ENCODE data around the gene SLC25A51.
"Not testable (repeated sequence)": the region's sequence is repeated elsewhere in the genome, so short reads cannot be mapped to it uniquely, and the experiment has no call there.

Gene SLC25A51

DNA sequence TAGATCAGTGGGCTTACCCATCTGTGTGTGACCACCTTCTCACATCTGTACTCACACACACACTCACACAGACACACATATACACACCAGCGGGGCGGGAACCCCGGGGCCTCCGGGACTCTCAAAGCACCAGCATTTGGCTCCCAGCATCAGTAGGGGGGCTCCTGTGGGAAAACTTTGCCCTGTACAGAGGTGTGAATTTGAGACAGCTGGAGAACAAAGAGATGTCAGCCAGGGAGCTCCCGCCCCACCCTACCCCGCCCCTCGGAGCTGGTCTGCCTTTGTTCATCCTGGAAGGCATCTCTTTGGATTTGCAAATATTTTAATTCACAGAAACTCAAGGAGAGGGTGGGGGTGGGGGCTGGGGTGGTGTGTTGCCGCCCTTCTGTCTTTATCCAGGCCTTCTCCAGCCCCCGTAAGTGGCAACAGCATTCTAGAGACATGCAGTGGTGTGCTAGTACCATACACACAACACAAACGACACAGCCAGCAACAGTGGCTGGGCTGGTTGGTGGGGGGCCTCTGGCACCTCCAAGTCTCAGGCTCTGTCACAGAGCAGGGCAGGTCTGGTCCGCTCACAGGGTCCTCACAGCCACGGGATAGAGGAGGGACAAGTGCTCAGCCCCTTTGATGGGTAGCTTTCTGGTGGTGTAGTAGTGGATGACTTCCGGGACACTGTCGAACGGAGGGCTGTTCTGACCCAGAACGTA lies 15.5 kb upstream of the SLC25A51 start:
- DNase-seq, result no peak

DNA sequence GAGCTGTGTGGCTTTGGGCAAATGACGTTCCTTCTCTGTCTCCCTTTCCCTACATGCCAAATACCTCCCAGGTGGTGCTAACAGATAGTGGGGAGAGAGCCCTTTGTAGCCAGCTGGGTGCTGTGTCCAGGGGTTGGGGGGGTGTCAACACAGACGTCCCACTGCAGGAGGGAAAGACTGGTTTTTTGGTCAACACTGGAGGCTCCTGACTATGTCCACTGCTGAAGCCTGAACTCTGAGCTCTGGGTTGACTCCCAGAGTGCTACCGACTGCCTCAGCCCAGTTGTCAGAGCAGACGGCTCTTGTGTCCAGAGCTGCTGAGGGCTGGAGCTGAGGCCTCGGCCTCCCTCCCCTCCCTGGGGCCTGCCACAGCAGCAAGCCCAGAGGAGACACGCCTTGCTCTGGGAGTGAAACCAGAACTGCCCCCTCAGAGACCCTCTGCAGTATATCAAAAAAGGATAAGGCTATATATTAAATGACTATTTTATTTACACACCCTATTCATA lies 14.8 kb upstream of the SLC25A51 start:
- no peak for DNase-seq

DNA sequence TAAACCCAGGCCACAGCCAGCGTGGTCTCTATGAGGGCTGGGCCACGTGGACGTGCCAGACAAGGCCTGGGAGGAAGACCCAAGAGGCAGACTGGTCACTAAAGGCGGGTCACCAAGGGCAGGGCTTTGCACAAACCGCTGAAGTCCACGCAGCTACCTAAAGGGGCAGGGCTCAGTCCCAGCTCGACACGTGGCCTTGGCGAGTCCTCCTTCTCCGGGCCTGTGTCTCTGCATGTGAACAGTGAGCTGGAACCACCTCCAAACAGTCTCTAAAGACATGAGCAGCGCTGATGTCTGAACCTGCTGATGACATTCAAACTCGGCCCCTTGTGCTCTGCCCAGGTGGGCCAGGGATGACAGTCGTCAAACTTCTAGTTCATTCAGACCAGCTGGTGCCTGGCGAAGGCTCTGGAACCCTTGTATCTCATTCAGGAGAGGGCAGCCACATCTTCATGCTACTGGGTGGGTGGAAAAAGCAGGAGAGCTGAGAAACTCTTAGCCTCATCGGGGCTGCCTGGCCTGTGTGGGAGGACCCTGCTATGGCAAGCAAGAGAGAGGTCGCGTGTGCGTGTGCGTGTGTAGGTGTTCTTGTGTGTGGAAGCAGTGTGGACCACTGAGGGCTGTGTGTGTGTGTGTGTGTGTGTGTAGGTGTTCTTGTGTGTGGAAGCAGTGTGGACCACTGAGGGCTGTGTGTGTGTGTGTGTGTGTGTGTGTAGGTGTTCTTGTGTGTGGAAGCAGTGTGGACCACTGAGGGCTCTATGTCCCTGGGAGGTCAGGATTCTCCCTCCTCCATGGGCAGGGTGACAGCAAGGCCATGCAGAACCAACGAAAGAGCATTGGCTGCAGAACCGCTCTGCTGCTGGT lies 14.1 kb upstream of the SLC25A51 start:
- DNase-seq, result no peak

DNA sequence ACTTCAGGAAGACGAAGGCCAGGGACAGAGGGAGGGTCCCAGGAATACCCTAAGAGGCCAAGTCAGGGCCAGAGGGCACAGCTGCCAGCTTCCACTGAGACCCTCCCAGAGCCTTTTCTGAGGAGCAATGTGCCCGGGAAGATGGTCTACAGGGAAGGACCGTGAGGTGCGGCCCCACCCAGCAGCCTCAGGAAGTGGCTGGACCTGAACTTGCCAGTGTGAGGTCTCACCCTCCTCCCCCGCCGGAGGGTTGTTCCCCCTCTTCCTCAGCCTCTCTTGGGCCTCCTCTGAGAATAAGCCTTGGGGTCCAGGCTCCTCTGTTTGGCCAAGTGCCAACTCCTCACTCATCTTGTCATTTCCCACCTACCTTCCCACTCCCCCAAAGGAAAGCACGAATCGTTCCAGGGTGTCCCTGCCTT lies 13.4 kb upstream of the SLC25A51 start:
- no peak for DNase-seq

DNA sequence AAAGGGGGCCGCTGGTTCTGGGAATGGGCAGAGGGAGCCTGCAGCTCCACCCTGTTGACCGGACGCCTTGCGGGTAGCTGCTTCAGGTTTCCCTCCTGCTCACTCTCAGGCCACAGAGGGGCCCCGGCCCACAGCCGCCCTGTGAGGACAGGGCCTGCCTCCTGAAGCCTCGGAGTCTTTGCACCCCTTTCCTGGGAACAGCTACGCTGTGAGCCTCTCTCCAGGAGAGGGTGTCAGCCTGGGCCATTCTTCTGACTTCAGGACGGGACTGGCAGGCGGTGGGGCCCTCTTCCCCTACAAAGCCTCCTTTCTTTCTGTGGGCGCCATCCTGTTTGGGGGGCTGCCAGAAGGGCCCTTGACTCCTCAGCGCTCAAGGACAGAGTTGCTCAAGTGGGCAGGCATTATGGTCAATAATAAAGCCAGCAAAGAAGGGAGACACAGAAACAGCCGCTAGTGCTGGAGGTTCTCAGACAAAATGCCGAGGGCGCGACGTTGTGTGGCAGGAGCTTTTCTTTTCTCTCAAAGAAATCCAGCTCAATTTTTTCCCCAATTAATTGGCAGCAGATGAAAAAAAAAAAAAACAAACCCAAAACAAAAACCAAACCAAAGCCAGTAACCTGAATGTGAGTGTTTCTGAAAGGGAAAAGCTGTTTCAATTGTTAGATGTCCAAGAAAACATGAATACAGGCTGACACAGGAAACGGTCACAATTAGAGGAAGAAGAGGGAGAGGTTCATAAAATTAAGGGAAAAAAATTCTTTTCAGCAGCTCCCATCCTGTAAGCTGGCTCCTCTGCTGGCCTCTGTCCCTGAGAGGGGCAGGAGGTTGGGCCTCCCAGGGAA lies 12.8 kb upstream of the SLC25A51 start:
- DNase-seq, result no peak

DNA sequence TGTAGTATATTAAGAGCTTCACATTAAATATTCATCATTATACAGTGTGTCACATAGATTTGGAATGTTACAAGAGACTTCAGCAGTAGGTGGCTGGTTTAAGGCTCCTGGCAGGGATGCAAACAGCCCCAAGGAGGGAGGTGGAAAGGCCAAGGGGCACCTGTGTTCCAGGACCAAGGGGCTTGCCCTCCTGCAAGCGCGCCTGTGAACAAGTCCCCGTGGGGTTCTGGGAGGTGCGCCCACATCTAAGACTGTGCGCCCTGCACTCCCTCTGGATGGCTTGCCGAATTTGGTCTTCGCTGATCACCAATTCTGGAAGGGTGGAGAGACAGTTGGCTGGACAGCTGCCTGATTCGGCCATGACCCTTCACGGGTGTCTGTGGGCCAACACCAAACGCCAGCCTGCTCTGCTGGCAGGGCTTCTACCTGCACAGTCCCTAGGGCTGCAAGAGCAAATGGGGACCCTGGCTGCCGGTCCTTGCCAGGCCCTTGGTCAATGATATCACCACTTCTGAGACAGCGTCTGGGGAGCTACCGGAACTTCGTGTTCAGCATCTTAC lies 12.1 kb upstream of the SLC25A51 start:
- DNase-seq, result no peak

DNA sequence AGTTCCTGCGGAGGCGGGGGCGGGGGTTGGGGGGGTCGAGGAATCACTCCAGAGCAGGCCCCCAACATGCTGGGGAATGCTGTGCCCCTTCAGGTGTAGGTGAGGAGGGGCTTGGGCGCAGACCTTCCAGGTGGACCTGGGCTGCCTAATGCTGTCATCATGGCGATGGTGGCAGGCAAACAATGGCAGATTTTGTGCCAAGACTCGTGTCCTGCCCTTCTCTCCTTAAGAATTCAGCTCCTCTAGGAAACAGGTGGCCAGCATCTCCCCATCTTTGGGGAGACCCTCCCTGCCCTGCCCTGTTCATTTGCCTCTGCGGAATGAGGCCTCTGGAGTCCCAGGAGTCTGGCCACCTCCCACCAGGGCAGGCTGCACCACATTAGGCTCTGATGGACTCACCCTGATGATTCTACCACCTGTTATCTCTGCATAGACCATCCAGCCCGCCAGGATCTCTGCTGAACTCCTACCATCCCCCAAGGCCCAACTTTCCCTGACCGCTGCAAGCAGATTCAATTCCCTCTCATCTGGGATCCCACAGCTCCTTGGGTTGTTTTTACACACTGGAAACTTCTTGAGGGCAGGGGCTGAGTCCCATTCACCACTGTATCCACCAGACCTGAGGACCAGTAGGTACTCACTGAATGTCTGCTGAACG lies 10.9 kb upstream of the SLC25A51 start:
- no peak for DNase-seq

DNA sequence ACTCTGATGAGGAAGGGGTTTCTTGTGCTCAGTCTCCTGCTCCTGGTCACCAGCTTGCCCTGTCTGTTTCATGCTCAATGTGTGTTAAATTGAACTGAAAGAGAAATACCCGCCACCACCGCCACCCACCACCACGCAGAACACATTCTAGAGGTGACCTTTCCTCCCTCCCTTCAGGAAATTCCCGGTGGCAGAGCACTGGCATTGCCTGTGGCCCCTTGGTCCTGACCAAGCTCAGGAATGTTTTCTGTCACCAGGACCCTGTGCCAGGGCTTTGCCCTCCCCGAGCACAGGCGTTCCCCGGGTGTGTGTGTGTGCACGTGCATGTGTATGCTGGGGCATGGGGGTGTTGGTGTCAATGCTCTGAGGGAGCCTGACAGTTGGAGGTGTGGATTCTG lies 10.2 kb upstream of the SLC25A51 start:
- DNase-seq, result no peak

DNA sequence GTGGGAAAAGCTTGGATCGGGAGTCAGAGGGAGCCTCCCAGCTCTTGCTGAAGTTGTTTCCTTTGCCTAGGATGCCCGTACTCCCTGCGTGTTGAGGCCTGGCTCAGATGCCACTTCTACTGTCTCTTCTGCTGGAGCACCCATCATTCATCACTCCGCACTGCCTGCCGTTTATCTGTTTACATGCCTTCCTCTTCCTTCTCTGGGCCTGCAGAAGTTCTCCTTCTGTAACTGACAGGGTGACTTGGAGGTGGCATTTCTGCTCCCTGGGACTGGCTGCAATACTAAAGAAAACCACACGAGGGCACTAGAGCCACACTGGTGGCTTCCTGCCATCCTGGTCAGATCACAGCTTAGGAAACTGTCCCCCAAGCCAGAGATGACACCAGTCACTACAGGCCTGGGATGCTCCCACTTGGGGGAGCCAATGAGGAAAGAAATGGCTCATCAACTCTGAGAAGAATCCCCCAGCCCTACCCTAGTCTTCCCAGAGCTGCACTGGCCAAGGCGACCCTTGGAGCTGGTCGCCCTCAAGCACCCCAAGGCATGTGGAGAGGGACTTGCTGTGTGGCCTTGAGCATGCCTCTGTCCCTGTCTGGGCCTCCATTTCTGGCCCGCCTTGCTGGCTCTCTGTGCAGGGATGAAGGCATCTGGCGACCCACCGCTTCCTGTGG lies 9.7 kb upstream of the SLC25A51 start:
- DNase-seq, result peak; percentile 64 to 73 (median 66)

DNA sequence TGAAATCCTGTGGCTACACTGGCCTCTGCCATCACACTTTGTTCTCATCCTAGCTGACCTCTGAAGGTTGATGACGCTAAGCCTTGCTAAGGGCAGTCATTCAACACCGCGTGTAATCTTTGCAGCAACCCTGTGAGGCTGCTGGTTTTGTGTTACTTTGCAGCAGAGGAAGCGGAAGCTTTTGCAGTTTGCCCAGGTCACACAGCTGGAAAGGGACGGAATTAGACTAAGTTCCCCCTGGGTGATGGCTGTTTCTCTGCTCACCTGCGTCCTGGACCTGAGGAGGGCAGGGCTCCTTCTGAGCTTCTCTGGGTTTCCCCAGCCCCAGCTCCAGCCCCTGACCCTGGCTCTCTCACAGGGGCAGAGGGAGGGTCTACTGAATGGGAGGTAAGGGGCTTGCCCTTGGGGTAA lies 7.3 kb upstream of the SLC25A51 start:
- no peak for DNase-seq

DNA sequence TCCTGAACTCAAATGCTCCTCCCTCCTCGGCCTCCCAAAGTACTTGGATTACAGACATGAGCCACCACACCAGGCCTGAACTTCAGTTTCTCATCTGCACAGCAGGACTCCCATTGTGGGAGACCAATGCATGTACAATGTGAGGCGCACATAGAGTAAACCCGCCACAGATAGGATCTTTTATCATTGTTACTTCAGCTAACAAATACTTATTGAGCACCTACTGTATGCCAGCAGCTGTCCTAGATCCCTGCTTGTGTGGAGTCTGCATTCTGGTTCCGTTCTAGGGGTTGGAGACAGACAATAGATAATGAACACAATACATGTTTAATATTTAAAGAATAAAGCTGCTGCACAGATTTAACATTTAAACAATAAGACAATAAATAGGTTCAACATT lies 6.3 kb upstream of the SLC25A51 start:
- no peak for DNase-seq

DNA sequence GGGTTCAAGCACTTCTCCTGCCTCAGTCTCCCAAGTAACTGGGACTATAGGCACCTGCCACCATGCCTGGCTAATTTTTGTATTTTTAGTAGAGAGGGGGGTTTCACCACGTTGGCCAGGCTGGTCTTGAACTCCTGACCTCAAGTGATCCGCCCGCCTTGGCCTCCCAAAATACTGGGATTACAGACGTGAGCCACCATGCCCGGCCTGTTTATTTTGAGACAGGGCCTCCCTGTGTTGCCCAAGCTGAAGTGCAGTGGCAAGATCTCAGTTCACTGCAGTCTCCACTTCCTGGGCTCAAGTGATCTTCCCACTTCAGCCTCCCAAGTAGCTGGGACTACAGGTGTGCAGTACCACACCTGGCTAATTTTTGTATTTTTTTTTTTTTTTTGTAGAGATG lies 5.9 kb upstream of the SLC25A51 start:
- DNase-seq, result not testable (repeated sequence)

DNA sequence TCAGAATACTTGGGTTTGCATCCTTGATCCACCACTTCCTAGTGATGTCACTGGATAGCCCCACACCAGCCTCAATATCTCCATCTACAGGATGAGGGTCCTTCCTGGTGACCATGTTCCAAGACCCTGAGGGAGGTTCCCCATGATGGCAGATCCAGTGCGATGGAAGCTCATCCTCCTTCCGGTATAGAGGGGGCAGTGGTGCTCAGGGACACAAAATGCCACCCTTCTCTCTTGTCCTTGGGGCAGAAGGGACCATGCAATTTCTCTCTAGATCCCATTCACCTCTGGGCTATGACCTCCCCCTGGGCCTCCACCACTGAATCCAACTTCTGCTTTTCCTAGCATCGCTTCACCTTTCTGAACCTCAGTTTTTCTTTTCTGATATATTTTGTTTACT lies 5.4 kb upstream of the SLC25A51 start:
- no peak for DNase-seq

DNA sequence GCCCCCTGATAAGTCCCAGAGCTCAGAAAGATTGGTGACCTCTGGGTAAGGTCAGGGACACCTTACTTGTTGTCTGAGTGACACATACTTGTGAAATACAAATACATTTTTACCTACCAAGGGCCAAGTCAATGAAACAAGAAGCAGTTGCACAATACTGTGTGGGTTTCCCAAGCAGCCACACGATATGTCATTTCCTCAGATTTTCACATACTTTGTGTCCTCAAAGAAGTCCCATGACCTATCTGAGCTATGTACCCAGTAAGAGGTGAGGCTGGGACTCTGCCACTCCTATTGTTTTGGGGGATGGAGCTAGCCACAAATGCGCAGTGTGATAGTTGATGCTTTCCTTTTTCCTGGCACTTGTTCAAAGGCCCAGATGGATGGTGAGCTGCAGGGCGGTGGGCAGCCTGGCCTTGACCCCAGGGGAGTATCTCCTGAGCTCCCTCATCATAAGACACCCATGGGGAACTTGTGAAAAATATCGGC lies 4.8 kb upstream of the SLC25A51 start:
- DNase-seq, result no peak

DNA sequence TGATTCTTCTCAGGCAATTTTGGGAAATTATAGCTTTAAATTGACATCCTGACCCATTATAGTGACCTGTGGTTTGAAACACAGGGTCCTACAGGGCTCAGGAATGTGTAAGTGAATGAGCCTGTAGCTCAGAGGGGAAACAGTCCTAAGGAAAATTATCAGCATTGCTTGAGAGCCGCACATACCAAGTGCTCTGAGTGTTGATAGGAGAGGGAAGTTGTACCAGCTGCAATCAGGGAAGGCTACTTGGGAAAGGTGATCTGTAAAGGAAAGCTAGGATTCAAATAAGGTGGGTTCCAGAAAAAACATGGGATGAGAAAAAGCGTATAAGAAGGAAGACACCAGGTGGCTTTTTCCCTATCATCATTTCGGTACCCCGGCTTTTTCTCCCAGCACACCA lies 4.4 kb upstream of the SLC25A51 start:
- DNase-seq, result no peak

DNA sequence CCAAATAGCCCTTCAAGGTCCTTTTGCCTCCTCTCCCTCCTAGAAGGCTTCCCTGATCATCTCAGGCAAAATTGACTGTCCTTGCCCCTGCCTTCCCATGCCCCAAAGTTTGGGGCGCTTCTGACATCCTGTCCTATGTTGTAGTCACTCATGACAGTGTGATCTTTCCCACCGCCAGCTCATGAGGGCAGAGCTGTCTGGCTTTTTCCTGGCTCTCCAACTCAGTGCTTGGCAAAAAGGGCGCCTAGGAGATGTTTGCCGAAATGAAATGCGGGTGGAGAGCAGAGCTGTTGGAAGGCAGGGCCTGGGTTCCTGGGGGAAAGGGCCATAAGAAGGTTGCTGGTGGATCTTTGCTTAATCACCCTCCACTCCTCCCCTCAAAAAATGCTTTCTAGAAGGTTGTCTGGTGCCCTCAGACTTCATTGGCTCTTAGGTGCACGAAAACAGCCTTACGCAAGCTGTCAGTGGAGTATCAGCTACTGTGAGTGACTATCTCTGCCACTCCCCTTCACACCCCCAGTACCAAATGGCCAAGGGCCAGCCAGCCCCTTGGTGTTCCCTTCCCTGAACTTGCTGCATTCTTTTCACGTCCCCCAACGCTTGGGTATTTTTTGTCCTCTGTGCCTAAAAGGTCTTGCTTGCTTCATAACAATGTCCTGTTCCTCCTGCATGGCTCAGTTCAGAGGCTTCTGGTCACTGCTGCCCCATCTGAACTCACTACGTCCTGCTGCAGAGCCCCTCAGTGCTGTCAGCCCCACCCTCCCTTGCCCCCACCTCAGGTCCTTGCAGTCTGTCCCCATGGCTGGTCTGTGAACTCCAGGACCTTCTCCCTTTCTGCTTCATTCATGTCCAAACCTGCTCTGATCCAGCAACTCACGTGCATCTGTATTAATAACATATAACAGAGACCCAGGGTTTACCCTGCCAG lies 2.6 kb upstream of the SLC25A51 start:
- no peak for DNase-seq

DNA sequence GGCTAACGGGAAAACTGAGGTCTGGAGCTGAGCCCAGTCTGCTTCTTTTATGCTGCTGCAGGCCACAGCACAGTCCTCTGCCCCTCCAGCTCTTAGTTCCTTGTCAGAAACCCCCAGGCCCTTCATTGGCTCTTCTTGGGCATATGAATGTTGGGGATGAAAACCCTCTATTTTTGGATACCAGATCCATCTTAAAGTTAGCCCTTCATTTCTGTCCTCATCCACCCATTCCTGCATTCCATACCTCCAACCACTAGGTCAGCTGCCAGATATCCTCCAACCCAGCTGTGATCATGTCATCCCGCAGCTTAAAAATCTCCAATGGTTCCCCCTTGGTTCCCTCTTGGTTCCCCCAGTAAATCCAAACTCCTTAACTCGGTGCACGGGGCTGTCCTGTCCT lies 1.8 kb upstream of the SLC25A51 start:
- no peak for DNase-seq

DNA sequence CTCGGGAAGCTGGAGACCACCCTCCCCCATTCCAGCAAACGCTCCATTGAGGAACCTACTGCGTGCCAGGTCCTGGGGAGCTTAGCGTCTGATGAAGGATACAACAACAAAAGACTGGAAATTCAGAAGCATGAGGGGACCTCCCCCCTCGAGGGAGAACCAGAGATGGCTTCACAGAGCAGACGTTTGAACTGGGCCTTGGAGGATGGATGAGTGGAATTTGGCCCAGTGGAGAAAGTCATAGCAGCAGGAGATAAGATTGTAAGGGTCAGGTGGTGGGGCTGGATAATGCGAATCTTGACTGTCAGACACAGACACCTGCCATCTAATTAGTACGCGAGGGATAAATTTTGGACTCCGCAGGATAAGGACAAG lies 1.2 kb upstream of the SLC25A51 start:
- DNase-seq, result no peak

DNA sequence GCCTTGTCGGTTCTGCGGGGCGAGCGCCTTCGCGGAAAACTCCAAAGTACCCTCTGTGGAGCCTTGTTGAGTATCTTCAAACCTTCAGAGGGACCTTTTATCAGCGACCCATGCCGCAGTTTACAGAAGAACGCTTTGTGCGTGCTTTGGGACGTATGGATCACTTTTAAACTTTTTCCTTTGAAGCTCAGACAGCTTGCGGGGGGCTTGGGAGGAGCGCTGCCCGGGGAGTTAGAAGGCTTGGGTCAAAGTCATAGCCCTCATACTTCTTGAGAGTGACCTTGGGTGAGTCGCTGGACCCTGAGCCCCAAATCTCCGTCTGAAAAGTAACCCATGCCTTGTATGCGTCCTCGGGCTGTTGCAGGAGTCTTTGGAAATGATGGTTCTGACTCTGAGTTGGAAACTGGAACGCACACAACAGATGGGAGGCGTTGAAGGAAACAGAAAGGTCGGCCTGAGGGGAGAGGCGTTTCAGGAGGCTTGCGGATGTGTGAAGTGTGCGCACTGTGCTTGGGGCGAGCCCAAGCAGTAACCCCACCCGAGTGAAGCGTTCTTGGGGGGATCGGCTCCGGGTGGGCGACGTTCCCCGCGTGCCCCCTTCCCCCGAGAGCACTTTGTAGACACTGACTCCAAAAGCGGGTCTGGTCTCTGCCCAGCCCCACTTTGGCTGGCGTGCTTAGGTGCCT lies 661 bp upstream of the SLC25A51 start:
- no peak for DNase-seq

All from activated naive CD4-positive, alpha-beta T cell (primary cell).